NT2/D1 (cell line): ENCODE data around the gene XIRP1.

Experiments used
- DNase-seq: peaks from one replicate; pipeline ENCODE4 v3.0.0-alpha.2; 2011; ENCODE audit warnings: low read depth, low spot score
- H3K27me3 ChIP-seq: 2 replicates; pipeline ENCODE4 v1.6.0; 2011; ENCODE audit warnings: mild to moderate bottlenecking; ENCODE audit not compliant: insufficient read length, insufficient read depth
- H3K36me3 ChIP-seq: 2 replicates; pipeline ENCODE4 v1.6.1; 2011; ENCODE audit warnings: mild to moderate bottlenecking, low read length, mixed read lengths; ENCODE audit not compliant: insufficient read depth, insufficient read length
- H3K4me1 ChIP-seq: 2 replicates; pipeline ENCODE4 v1.5.1; 2011; ENCODE audit not compliant: insufficient read depth, insufficient read length
- H3K4me3 ChIP-seq: 2 replicates; pipeline ENCODE4 v1.5.1; 2011; ENCODE audit warnings: low read depth; ENCODE audit not compliant: insufficient read length
- H3K9ac ChIP-seq: 2 replicates; pipeline ENCODE4 v1.6.0; 2011; ENCODE audit warnings: low read depth; ENCODE audit not compliant: insufficient read length
- H3K9me3 ChIP-seq: 2 replicates; pipeline ENCODE4 v1.5.1; 2011; ENCODE audit warnings: mild to moderate bottlenecking, low read length; ENCODE audit not compliant: insufficient read depth
- SUZ12 ChIP-seq: IDR thresholded peaks from 2 replicates; pipeline ENCODE4 v1.6.1; 2011; ENCODE audit not compliant: insufficient read length, insufficient read depth; ENCODE audit errors: extremely low read depth
- YY1 ChIP-seq: IDR thresholded peaks from 2 replicates; pipeline ENCODE4 v1.6.1; 2011; ENCODE audit not compliant: insufficient read length, insufficient read depth
- ZNF274 ChIP-seq: IDR thresholded peaks from 2 replicates; pipeline ENCODE4 v1.6.1; 2011; ENCODE audit warnings: mild to moderate bottlenecking, low read depth, low read length

Gene XIRP1

GRCh38 chr3:39150803-39151631, 41.4 kb downstream of the XIRP1 start:
- no peak for TF ChIP-seq ZNF274
- no peak for TF ChIP-seq SUZ12
- no peak for TF ChIP-seq YY1
- Histone ChIP-seq H3K4me3 (peak overlapping the region; percentile 94), H3K4me1 (peaks cover 54% of the 10 kb centered on the region), H3K36me3 (peaks cover 28% of the 10 kb centered on the region), H3K9me3 (no peaks in the 10 kb centered on the region), H3K9ac (peak overlapping the region; percentile 84), H3K27me3 (no peaks in the 10 kb centered on the region)
- peak; percentile 79 for DNase-seq

GRCh38 chr3:39150148-39150802, 42.1 kb downstream of the XIRP1 start:
- TF ChIP-seq YY1 (no peak), SUZ12 (no peak), ZNF274 (no peak)
- Histone ChIP-seq H3K9ac (peak overlapping the region; percentile 76), H3K4me3 (peak overlapping the region; percentile 94), H3K4me1 (peaks cover 49% of the 10 kb centered on the region), H3K27me3 (no peaks in the 10 kb centered on the region), H3K9me3 (no peaks in the 10 kb centered on the region), H3K36me3 (peaks cover 36% of the 10 kb centered on the region)
- DNase-seq = no peak

GRCh38 chr3:39149498-39150147, 42.8 kb downstream of the XIRP1 start:
- Histone ChIP-seq H3K36me3 (peaks cover 42% of the 10 kb centered on the region), H3K4me3 (no peak overlapping the region), H3K27me3 (no peaks in the 10 kb centered on the region), H3K9ac (peak overlapping the region; percentile 76), H3K9me3 (no peaks in the 10 kb centered on the region), H3K4me1 (peaks cover 48% of the 10 kb centered on the region)
- DNase-seq = no peak
- TF ChIP-seq YY1 = no peak
- TF ChIP-seq SUZ12 = no peak

- TF ChIP-seq ZNF274 = no peak
- TF ChIP-seq YY1 = no peak
- no peak for TF ChIP-seq SUZ12
- peaks cover 48% of the 10 kb centered on the region for H3K36me3 ChIP-seq
- H3K4me1 ChIP-seq = peaks cover 48% of the 10 kb centered on the region
- no peak overlapping the region for H3K9ac ChIP-seq
- no peaks in the 10 kb centered on the region for H3K9me3 ChIP-seq
- H3K4me3 ChIP-seq = no peak overlapping the region
- no peaks in the 10 kb centered on the region for H3K27me3 ChIP-seq
- DNase-seq = no peak
Measured at GRCh38 chr3:39149059-39149455, 43.3 kb downstream of the XIRP1 start.

GRCh38 chr3:39148435-39149058, 43.8 kb downstream of the XIRP1 start:
- H3K4me3 ChIP-seq = no peak overlapping the region
- no peak overlapping the region for H3K9ac ChIP-seq
- H3K27me3 ChIP-seq = no peaks in the 10 kb centered on the region
- peaks cover 53% of the 10 kb centered on the region for H3K36me3 ChIP-seq
- H3K4me1 ChIP-seq = peaks cover 48% of the 10 kb centered on the region
- DNase-seq = no peak
- TF ChIP-seq YY1 = no peak
- TF ChIP-seq ZNF274 = no peak
- no peak for TF ChIP-seq SUZ12
- no peaks in the 10 kb centered on the region for H3K9me3 ChIP-seq

GRCh38 chr3:39147711-39148434, 44.5 kb downstream of the XIRP1 start:
- H3K36me3 ChIP-seq = peaks cover 60% of the 10 kb centered on the region
- H3K4me1 ChIP-seq = peaks cover 48% of the 10 kb centered on the region
- no peak overlapping the region for H3K4me3 ChIP-seq
- no peak for TF ChIP-seq ZNF274
- TF ChIP-seq YY1 = no peak
- no peak for TF ChIP-seq SUZ12
- no peaks in the 10 kb centered on the region for H3K27me3 ChIP-seq
- H3K9ac ChIP-seq = peak overlapping the region; percentile 58
- no peak for DNase-seq
- no peaks in the 10 kb centered on the region for H3K9me3 ChIP-seq
